ENCODE results near the gene RUFY3.

RUFY3 gene

GRCh38 chr4:70829015-70829414 is 107.3 kb downstream of the RUFY3 start:
- H3K9me3 ChIP-seq (ENCODE audit: control insufficient read depth, insufficient read depth, low read length) = no peaks in the 10 kb centered on the region
- H4K20me1 ChIP-seq (ENCODE audit: control insufficient read depth, insufficient read depth, low read depth, low read length) = no peaks in the 10 kb centered on the region
- H3K79me2 ChIP-seq (ENCODE audit: control insufficient read depth, low read length) = peaks cover 35% of the 10 kb centered on the region
- no peak overlapping the region for H3K4me3 ChIP-seq (ENCODE audit: low read length)
- no peaks in the 10 kb centered on the region for H3K9me2 ChIP-seq (replicated peaks; ENCODE audit: control insufficient read depth, low read length)
- H3K4me2 ChIP-seq (ENCODE audit: low read length) = no peak overlapping the region
- no peaks in the 10 kb centered on the region for H3K4me1 ChIP-seq (ENCODE audit: control insufficient read depth, low read length)
- H3F3A ChIP-seq (ENCODE audit: control insufficient read depth, insufficient read depth) = peaks cover 4% of the 10 kb centered on the region
- H3K27me3 ChIP-seq (ENCODE audit: control insufficient read depth, low read length) = no peaks in the 10 kb centered on the region
- H3K36me3 ChIP-seq (ENCODE audit: control insufficient read depth, low read length) = peaks cover 92% of the 10 kb centered on the region
- H3K27ac ChIP-seq (ENCODE audit: low read depth, low read length) = no peak overlapping the region
- no peak for TF ChIP-seq EZH2phosphoT487 (IDR thresholded peaks at IDR 0.05; ENCODE audit: borderline replicate concordance, low read length)
- TF ChIP-seq, protein P1, sequence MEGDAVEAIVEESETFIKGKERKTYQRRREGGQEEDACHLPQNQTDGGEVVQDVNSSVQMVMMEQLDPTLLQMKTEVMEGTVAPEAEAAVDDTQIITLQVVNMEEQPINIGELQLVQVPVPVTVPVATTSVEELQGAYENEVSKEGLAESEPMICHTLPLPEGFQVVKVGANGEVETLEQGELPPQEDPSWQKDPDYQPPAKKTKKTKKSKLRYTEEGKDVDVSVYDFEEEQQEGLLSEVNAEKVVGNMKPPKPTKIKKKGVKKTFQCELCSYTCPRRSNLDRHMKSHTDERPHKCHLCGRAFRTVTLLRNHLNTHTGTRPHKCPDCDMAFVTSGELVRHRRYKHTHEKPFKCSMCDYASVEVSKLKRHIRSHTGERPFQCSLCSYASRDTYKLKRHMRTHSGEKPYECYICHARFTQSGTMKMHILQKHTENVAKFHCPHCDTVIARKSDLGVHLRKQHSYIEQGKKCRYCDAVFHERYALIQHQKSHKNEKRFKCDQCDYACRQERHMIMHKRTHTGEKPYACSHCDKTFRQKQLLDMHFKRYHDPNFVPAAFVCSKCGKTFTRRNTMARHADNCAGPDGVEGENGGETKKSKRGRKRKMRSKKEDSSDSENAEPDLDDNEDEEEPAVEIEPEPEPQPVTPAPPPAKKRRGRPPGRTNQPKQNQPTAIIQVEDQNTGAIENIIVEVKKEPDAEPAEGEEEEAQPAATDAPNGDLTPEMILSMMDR (IDR thresholded peaks at IDR 0.05; ENCODE audit: low read depth, low read length, poor library complexity, severe bottlenecking) = no peak

- Histone ChIP-seq H3F3A (ENCODE audit: control insufficient read depth, insufficient read depth) (peaks cover 4% of the 10 kb centered on the region), H3K27ac (ENCODE audit: low read depth, low read length) (no peak overlapping the region), H3K9me2 (replicated peaks; ENCODE audit: control insufficient read depth, low read length) (no peaks in the 10 kb centered on the region), H3K9me3 (ENCODE audit: control insufficient read depth, insufficient read depth, low read length) (no peaks in the 10 kb centered on the region), H3K36me3 (ENCODE audit: control insufficient read depth, low read length) (peaks cover 91% of the 10 kb centered on the region), H3K79me2 (ENCODE audit: control insufficient read depth, low read length) (peaks cover 40% of the 10 kb centered on the region), H3K27me3 (ENCODE audit: control insufficient read depth, low read length) (no peaks in the 10 kb centered on the region), H3K4me2 (ENCODE audit: low read length) (no peak overlapping the region), H3K4me3 (ENCODE audit: low read length) (no peak overlapping the region), H4K20me1 (ENCODE audit: control insufficient read depth, insufficient read depth, low read depth, low read length) (peaks cover 3% of the 10 kb centered on the region; the same call in 1 of the 2 replicates), H3K4me1 (ENCODE audit: control insufficient read depth, low read length) (no peaks in the 10 kb centered on the region)
- TF ChIP-seq EZH2phosphoT487 (IDR thresholded peaks at IDR 0.05; ENCODE audit: borderline replicate concordance, low read length) = no peak
- TF ChIP-seq, protein P1 (IDR thresholded peaks at IDR 0.05; ENCODE audit: low read depth, low read length, poor library complexity, severe bottlenecking) = no peak
Observed at GRCh38 chr4:70829492-70829891, 107.7 kb downstream of the RUFY3 start.

GRCh38 chr4:70830054-70830453 is 108.3 kb downstream of the RUFY3 start:
- H3K79me2 ChIP-seq (ENCODE audit: control insufficient read depth, low read length) = peaks cover 46% of the 10 kb centered on the region
- H3F3A ChIP-seq (ENCODE audit: control insufficient read depth, insufficient read depth) = peaks cover 4% of the 10 kb centered on the region

More at GRCh38 chr4:70830054-70830453, 108.3 kb downstream of the RUFY3 start:
- peaks cover 91% of the 10 kb centered on the region for H3K36me3 ChIP-seq (ENCODE audit: control insufficient read depth, low read length)
- no peaks in the 10 kb centered on the region for H3K9me2 ChIP-seq (replicated peaks; ENCODE audit: control insufficient read depth, low read length)
- peaks cover 3% of the 10 kb centered on the region; the same call in 1 of the 2 replicates for H4K20me1 ChIP-seq (ENCODE audit: control insufficient read depth, insufficient read depth, low read depth, low read length)
- H3K4me1 ChIP-seq (ENCODE audit: control insufficient read depth, low read length) = no peaks in the 10 kb centered on the region
- H3K27ac ChIP-seq (ENCODE audit: low read depth, low read length) = no peak overlapping the region
- no peaks in the 10 kb centered on the region for H3K27me3 ChIP-seq (ENCODE audit: control insufficient read depth, low read length)
- no peak for TF ChIP-seq EZH2phosphoT487 (IDR thresholded peaks at IDR 0.05; ENCODE audit: borderline replicate concordance, low read length)
- TF ChIP-seq, protein P1 (IDR thresholded peaks at IDR 0.05; ENCODE audit: low read depth, low read length, poor library complexity, severe bottlenecking) = no peak
- no peak overlapping the region for H3K4me3 ChIP-seq (ENCODE audit: low read length)
- H3K4me2 ChIP-seq (ENCODE audit: low read length) = no peak overlapping the region
- no peaks in the 10 kb centered on the region for H3K9me3 ChIP-seq (ENCODE audit: control insufficient read depth, insufficient read depth, low read length)

Data from DOHH2 (cell line).